Peyer's patch (tissue), 4 donors: ENCODE data around the gene OR6V1.

ENCODE experiments used
- POLR2A ChIP-seq, 2 donors: fragments of 450-650 bp; IDR thresholded peaks; one replicate each; pipeline ENCODE4 v1.5.1; 2017; ENCODE audit warnings: antibody characterized with exemption in 2 of 2, mild to moderate bottlenecking in 2 of 2, moderate library complexity in 2 of 2
- TF ChIP-seq, protein P1 (sequence below), 6 experiments: fragments of 450-650 bp in 4 of 6; fragments of 200-600 bp in 2 of 6; sonication (generic) in 1 of 6; IDR thresholded peaks; one replicate each; pipeline ENCODE4 v1.5.1; 2017 to 2019; ENCODE audit warnings: antibody characterized with exemption in 6 of 6, mild to moderate bottlenecking in 3 of 6, moderate library complexity in 1 of 6

DNA sequence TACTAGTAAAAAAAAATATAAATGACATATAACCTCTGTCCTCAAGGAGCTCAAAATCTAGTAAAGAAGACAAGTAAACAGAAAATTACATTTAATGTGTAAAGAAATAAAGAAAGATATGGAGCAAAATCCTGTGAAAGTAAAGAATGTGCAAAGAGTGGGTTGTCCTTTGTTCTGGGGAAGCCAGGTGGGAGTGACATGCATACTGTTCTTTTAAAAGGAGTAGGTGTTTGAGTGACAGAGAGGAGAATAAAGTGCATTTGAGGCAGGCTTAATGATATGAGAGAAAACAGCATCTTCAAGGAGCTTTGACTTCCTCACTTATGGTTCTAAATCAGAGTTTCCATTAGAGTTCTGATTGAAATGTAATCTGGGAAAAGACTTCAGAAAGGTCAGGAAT is 22.0 kb downstream of the OR6V1 start:
- TF ChIP-seq, protein P1, sequence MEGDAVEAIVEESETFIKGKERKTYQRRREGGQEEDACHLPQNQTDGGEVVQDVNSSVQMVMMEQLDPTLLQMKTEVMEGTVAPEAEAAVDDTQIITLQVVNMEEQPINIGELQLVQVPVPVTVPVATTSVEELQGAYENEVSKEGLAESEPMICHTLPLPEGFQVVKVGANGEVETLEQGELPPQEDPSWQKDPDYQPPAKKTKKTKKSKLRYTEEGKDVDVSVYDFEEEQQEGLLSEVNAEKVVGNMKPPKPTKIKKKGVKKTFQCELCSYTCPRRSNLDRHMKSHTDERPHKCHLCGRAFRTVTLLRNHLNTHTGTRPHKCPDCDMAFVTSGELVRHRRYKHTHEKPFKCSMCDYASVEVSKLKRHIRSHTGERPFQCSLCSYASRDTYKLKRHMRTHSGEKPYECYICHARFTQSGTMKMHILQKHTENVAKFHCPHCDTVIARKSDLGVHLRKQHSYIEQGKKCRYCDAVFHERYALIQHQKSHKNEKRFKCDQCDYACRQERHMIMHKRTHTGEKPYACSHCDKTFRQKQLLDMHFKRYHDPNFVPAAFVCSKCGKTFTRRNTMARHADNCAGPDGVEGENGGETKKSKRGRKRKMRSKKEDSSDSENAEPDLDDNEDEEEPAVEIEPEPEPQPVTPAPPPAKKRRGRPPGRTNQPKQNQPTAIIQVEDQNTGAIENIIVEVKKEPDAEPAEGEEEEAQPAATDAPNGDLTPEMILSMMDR (IDR thresholded peaks at IDR 0.05), result no peak
- TF ChIP-seq POLR2A (IDR thresholded peaks at IDR 0.05), result no peak
